ENCODE results near the gene PHF13.

PHF13 gene

DNA sequence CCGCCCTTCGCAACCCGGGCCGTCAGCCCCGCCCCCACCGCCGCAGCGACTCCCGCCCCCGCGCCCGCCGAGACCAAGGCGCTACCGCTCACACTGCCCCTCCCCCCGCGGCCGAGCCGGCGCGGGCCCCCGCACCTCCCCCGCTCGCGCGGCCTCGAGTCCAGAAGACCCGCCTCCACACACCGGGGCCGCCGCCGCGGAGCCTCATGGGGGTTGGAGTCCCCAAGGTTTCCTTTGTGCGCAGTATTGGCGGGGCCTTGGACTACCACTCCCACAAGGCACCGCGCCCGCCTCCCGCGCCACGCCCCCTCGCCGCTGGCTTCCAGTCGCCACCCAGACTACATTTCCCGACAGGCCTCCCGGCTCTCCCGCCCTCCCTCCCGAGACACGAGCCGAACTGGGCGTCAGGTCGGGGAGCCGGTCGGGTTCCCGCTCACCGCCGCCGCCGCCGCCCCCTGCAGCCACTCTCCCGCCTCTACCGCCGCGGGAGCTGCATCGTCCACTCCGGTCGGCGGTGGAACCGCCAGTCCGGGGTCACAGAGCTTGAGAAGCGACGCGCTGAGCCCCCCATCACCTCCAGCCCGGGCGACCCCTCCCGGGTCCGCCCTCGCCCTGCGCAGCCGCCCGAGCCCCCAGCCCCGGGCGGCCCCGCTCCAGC is at the start of gene PHF13:
Gene PHF13, plus strand, starts transcription at position 371 of the 658 bp plus-strand sequence. CDS start 336 bp downstream, outside the sequence.
- TF ChIP-seq GATA2 (IDR thresholded peaks at IDR 0.05; ENCODE audit: low read depth, low read length) (no peak), GATA3 (IDR thresholded peaks at IDR 0.05; ENCODE audit: low read depth, low read length) (no peak)

DNA sequence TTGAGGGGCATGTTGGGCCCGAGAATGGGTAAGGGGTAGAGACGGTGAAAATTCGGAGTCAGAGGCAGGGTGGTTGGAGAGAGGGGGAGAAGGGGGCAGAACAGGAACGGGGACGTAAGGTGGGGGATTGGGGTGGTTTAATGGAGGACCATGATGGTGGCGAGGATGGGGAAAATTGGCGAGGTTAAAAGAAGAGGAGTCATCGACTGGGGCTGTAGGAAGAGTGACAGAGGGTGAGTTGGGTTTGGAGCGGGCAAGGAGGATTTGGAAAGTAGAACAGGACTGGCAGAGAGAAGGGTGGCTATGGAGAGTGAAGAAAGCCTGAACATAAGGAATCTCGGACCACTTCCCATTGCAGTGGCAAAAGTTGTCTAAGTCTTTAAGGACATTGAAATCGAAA is 44.5 kb upstream of the PHF13 start:
- TF ChIP-seq GATA3 (IDR thresholded peaks at IDR 0.05; ENCODE audit: low read depth, low read length), result no peak
- no peak for TF ChIP-seq GATA2 (IDR thresholded peaks at IDR 0.05; ENCODE audit: low read depth, low read length)

- TF ChIP-seq GATA3 (IDR thresholded peaks at IDR 0.05; ENCODE audit: low read depth, low read length), result no peak
Measured at GRCh38 chr1:6570100-6570499, 43.4 kb upstream of the PHF13 start.

- no peak for TF ChIP-seq GATA2 (IDR thresholded peaks at IDR 0.05; ENCODE audit: low read depth, low read length)
- TF ChIP-seq GATA3 (IDR thresholded peaks at IDR 0.05; ENCODE audit: low read depth, low read length), result no peak
Measured at GRCh38 chr1:6570987-6571386, 42.5 kb upstream of the PHF13 start.

- TF ChIP-seq GATA3 (IDR thresholded peaks at IDR 0.05; ENCODE audit: low read depth, low read length), result no peak
- no peak for TF ChIP-seq GATA2 (IDR thresholded peaks at IDR 0.05; ENCODE audit: low read depth, low read length)
Measured at GRCh38 chr1:6572653-6573383, 40.7 kb upstream of the PHF13 start.

DNA sequence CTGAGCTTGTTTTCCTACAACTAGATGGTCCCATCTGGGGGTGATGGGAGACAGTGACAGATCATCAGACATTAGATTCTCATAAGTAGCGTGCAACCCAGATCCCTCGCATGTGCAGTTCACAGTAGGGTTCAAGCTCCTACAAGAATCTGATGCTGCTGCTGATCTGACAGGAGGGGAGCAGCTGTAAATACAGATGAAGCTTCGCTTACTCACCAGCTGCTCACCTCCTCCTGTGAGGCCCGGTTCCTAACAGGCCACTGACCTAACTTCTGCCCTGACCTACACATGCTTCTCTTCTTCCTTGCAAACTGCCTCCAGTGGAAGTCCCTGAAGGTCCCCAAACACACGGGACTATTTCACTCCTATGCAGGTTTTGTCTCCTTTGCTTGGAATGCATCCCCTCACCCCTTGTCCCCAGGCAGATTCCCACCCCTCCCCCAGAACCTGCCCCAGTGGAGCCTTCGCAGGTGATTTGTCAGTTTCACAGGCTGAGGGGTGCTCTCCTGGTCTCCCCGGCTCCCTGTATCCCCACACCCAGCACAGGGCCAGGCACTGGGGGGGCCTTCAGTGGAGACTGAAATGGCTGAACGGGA is 39.4 kb upstream of the PHF13 start:
- TF ChIP-seq GATA3 (IDR thresholded peaks at IDR 0.05; ENCODE audit: low read depth, low read length) (no peak), GATA2 (IDR thresholded peaks at IDR 0.05; ENCODE audit: low read depth, low read length) (no peak)

GRCh38 chr1:6574818-6575217 is 38.7 kb upstream of the PHF13 start:
- TF ChIP-seq GATA3 (IDR thresholded peaks at IDR 0.05; ENCODE audit: low read depth, low read length) (no peak), GATA2 (IDR thresholded peaks at IDR 0.05; ENCODE audit: low read depth, low read length) (no peak)

DNA sequence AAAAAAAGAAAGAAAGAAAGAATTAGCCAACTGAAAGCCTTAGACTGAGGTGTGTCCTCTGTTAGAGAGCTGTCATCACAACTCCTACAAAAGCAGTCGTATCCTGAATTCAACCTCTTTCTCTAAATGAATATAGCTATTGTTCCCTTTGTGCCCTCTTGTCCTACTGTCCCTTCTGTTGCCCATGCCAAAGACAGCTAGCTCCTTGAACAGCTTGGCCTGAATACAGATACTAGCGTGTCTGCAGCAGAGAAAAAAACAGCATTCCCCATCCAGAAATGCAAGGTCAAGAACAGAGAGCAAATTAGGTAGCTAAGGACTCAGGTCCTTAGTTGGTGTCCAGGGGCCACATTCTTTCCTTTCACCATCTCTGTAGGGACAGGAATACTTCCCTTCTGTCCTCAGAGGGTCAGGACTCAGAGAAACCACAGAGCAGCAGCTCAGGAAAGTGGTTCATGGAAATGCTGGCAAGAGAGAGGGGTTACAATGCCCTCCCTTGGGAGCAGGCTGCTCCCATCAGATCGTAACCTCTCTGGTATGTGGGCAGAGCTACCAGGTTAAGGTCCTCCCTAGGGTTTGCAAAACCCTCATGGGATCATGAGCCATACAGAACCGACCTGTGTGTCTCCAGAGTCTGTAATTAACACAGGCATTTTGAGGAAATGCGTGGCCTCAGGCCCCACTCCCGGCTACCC is 35.6 kb upstream of the PHF13 start:
- TF ChIP-seq GATA3 (IDR thresholded peaks at IDR 0.05; ENCODE audit: low read depth, low read length) (no peak), GATA2 (IDR thresholded peaks at IDR 0.05; ENCODE audit: low read depth, low read length) (no peak)

DNA sequence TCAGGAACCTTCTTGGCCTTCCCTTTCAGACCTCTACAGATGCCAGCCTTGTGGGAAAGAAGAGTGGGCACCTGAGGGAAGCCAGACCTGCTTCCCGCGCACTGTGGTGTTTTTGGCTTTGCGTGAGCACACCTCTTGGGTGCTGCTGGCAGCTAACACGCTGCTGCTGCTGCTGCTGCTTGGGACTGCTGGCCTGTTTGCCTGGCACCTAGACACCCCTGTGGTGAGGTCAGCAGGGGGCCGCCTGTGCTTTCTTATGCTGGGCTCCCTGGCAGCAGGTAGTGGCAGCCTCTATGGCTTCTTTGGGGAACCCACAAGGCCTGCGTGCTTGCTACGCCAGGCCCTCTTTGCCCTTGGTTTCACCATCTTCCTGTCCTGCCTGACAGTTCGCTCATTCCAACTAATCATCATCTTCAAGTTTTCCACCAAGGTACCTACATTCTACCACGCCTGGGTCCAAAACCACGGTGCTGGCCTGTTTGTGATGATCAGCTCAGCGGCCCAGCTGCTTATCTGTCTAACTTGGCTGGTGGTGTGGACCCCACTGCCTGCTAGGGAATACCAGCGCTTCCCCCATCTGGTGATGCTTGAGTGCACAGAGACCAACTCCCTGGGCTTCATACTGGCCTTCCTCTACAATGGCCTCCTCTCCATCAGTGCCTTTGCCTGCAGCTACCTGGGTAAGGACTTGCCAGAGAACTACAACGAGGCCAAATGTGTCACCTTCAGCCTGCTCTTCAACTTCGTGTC is 34.7 kb upstream of the PHF13 start:
- TF ChIP-seq GATA3 (IDR thresholded peaks at IDR 0.05; ENCODE audit: low read depth, low read length) (no peak), GATA2 (IDR thresholded peaks at IDR 0.05; ENCODE audit: low read depth, low read length) (no peak)

GRCh38 chr1:6579374-6580118 is 34.0 kb upstream of the PHF13 start, which contains the start of gene ZBTB48:
TSS of gene ZBTB48 (plus strand) at chr1:6579994. CDS start at chr1:6580610, 616 bp downstream.
- TF ChIP-seq GATA2 (IDR thresholded peaks at IDR 0.05; ENCODE audit: low read depth, low read length) (no peak), GATA3 (IDR thresholded peaks at IDR 0.05; ENCODE audit: low read depth, low read length) (no peak)

- TF ChIP-seq GATA3 (IDR thresholded peaks at IDR 0.05; ENCODE audit: low read depth, low read length) (no peak), GATA2 (IDR thresholded peaks at IDR 0.05; ENCODE audit: low read depth, low read length) (no peak)
Measured at GRCh38 chr1:6580119-6580592, 33.4 kb upstream of the PHF13 start.

- TF ChIP-seq GATA2 (IDR thresholded peaks at IDR 0.05; ENCODE audit: low read depth, low read length) (no peak), GATA3 (IDR thresholded peaks at IDR 0.05; ENCODE audit: low read depth, low read length) (no peak)
Measured at GRCh38 chr1:6580593-6581409, 32.7 kb upstream of the PHF13 start.
